H9 (cell line): ENCODE data around the gene ACAP2. TPM values are rescaled to one million over a fixed set of nuclear protein-coding genes. Genes with fewer than 3 reads are reported as not detected.

Experiments used
- DNase-seq: peaks from one replicate; pipeline ENCODE4 v3.0.0-alpha.2; 2017
- H2AFZ ChIP-seq: one replicate; pipeline ENCODE4 v1.6.1; 2013; ENCODE audit warnings: mild to moderate bottlenecking, low read length, control low read depth, moderate library complexity
- H2AK5ac ChIP-seq: 2 replicates; pipeline ENCODE4 v1.6.1; 2013; ENCODE audit warnings: low read length, control low read depth, mixed read lengths; ENCODE audit not compliant: insufficient read length
- H2BK120ac ChIP-seq: one replicate; pipeline ENCODE4 v1.6.1; 2013; ENCODE audit warnings: low read depth, mild to moderate bottlenecking, low read length, control low read depth, inconsistent platforms; ENCODE audit not compliant: poor library complexity, severe bottlenecking
- H2BK12ac ChIP-seq: 2 replicates; pipeline ENCODE4 v1.6.1; 2013; ENCODE audit warnings: low read length, control low read depth, mixed read lengths, low read depth; ENCODE audit not compliant: insufficient read length
- H2BK15ac ChIP-seq: 2 replicates; pipeline ENCODE4 v1.6.1; 2013; ENCODE audit warnings: low read depth, low read length, control low read depth
- H2BK20ac ChIP-seq: one replicate; pipeline ENCODE4 v1.6.1; 2013; ENCODE audit warnings: low read depth, mild to moderate bottlenecking, low read length, control low read depth, inconsistent platforms; ENCODE audit not compliant: poor library complexity, severe bottlenecking
- H2BK5ac ChIP-seq: 2 replicates; pipeline ENCODE4 v1.6.1; 2013; ENCODE audit warnings: low read length, control low read depth, mixed read lengths; ENCODE audit not compliant: insufficient read length
- H3K14ac ChIP-seq: 2 replicates; pipeline ENCODE4 v1.6.1; 2013; ENCODE audit warnings: low read length, control low read depth; ENCODE audit not compliant: insufficient read depth
- H3K18ac ChIP-seq: 2 replicates; pipeline ENCODE4 v1.6.1; 2013; ENCODE audit warnings: low read depth, mild to moderate bottlenecking, mixed read lengths, low read length, control low read depth; ENCODE audit not compliant: insufficient read length
- H3K23ac ChIP-seq: 2 replicates; pipeline ENCODE4 v1.6.1; 2013; ENCODE audit warnings: low read length, control low read depth, mixed read lengths, low read depth; ENCODE audit not compliant: insufficient read length
- H3K23me2 ChIP-seq: 2 replicates; pipeline ENCODE4 v1.6.1; 2013; ENCODE audit warnings: low read depth, mild to moderate bottlenecking, mixed read lengths, low read length, control low read depth; ENCODE audit not compliant: insufficient read length, poor library complexity, severe bottlenecking
- H3K27ac ChIP-seq: 2 replicates; pipeline ENCODE4 v1.5.1; 2013; ENCODE audit warnings: low read length, control low read depth, mixed read lengths, low read depth; ENCODE audit not compliant: insufficient read length
- H3K27me3 ChIP-seq: 2 replicates; pipeline ENCODE4 v1.6.1; 2013; ENCODE audit warnings: low read length, control low read depth, inconsistent platforms; ENCODE audit not compliant: insufficient read depth
- H3K4ac ChIP-seq: 2 replicates; pipeline ENCODE4 v1.6.1; 2013; ENCODE audit warnings: low read depth, mild to moderate bottlenecking, control low read depth, inconsistent platforms, low read length, moderate library complexity
- H3K4me1 ChIP-seq: 2 replicates; pipeline ENCODE4 v1.6.1; 2013; ENCODE audit warnings: low read length, control low read depth, inconsistent platforms; ENCODE audit not compliant: insufficient read depth
- H3K4me2 ChIP-seq: 2 replicates; pipeline ENCODE4 v1.6.1; 2013; ENCODE audit warnings: low read length, control low read depth, mixed read lengths; ENCODE audit not compliant: insufficient read length, insufficient read depth
- H3K56ac ChIP-seq: 2 replicates; pipeline ENCODE4 v1.6.1; 2013; ENCODE audit warnings: low read depth, mild to moderate bottlenecking, mixed read lengths, low read length, control low read depth; ENCODE audit not compliant: insufficient read length
- H3K79me1 ChIP-seq: 2 replicates; pipeline ENCODE4 v1.6.1; 2013; ENCODE audit warnings: low read depth, mild to moderate bottlenecking, moderate library complexity, low read length, control low read depth, inconsistent platforms; ENCODE audit not compliant: insufficient read depth, poor library complexity, severe bottlenecking
- H3K79me2 ChIP-seq: 2 replicates; pipeline ENCODE4 v1.6.1; 2013; ENCODE audit warnings: low read length, control low read depth, inconsistent platforms; ENCODE audit not compliant: insufficient read depth
- H3K9ac ChIP-seq: 2 replicates; pipeline ENCODE4 v1.6.1; 2013; ENCODE audit warnings: low read length, control low read depth, mixed read lengths; ENCODE audit not compliant: insufficient read length; ENCODE audit errors: extremely low read depth
- H3K9me3 ChIP-seq: one replicate; pipeline ENCODE4 v1.6.1; 2013; ENCODE audit warnings: low read depth, low read length, inconsistent platforms; ENCODE audit not compliant: control insufficient read depth
- H3T11ph ChIP-seq: one replicate; pipeline ENCODE4 v1.6.1; 2013; ENCODE audit warnings: mild to moderate bottlenecking, low read length, control low read depth, inconsistent platforms
- H4K20me1 ChIP-seq: one replicate; pipeline ENCODE4 v1.6.1; 2013; ENCODE audit not compliant: control insufficient read depth, insufficient read length, insufficient read depth
- H4K5ac ChIP-seq: 2 replicates; pipeline ENCODE4 v1.6.1; 2013; ENCODE audit warnings: low read depth, mild to moderate bottlenecking, mixed read lengths, low read length, control low read depth; ENCODE audit not compliant: insufficient read length
- H4K8ac ChIP-seq: replicated peaks from 2 replicates; pipeline ENCODE4 v1.6.1; 2013; ENCODE audit warnings: low read length, control low read depth, mixed read lengths, low read depth; ENCODE audit not compliant: insufficient read length
- H4K91ac ChIP-seq: 2 replicates; pipeline ENCODE4 v1.6.1; 2013; ENCODE audit warnings: low read depth, mild to moderate bottlenecking, moderate library complexity, mixed read lengths, low read length, control low read depth; ENCODE audit not compliant: insufficient read length
- H3K27ac Mint-ChIP-seq, 3 experiments: 2 replicates in 2 of 3; 3 replicates in 1 of 3; pipeline ENCODE4 v1.8.0; 2020 to 2021; ENCODE audit warnings: mixed read lengths in 3 of 3, mild to moderate bottlenecking in 1 of 3, moderate library complexity in 1 of 3
- H3K27me3 Mint-ChIP-seq: 2 replicates; pipeline ENCODE4 v1.8.0; 2021; ENCODE audit warnings: low read depth, mild to moderate bottlenecking, moderate library complexity, mixed read lengths
- H3K36me3 Mint-ChIP-seq, 3 experiments: 2 replicates in 2 of 3; 3 replicates in 1 of 3; pipeline ENCODE4 v1.8.0; 2020 to 2021; ENCODE audit warnings: low read depth in 3 of 3, mixed read lengths in 3 of 3; ENCODE audit not compliant: insufficient read depth in 1 of 3
- H3K4me1 Mint-ChIP-seq, 2 experiments: 2 replicates each; pipeline ENCODE4 v1.8.0; 2020; ENCODE audit warnings: mixed read lengths in 2 of 2
- H3K4me3 Mint-ChIP-seq, 2 experiments: 2 replicates in 1 of 2; 3 replicates in 1 of 2; pipeline ENCODE4 v1.8.0; 2020 to 2021; ENCODE audit warnings: mild to moderate bottlenecking in 2 of 2, mixed read lengths in 2 of 2, moderate library complexity in 1 of 2
- H3K9me3 Mint-ChIP-seq, 2 experiments: 2 replicates in 1 of 2; 3 replicates in 1 of 2; pipeline ENCODE4 v1.8.0; 2020; ENCODE audit warnings: mild to moderate bottlenecking in 2 of 2, mixed read lengths in 2 of 2, moderate library complexity in 1 of 2
- CTCF ChIP-seq: fragments of 200-600 bp; sonication (generic); conservative IDR thresholded peaks from 3 replicates; pipeline ENCODE4 v1.8.0; 2021; ENCODE audit warnings: antibody characterized with exemption, mild to moderate bottlenecking
- WGBS: extraction: QIAGEN DNeasy Blood & Tissue Kit; methylation state at CpG from one replicate; pipeline ENCODE4 v1.1.7; 2013; ENCODE audit warnings: missing lambda C conversion rate, low lambda C conversion rate, mixed read lengths; ENCODE audit not compliant: insufficient read length; ENCODE audit errors: extremely low coverage; 5-methylcytosine and 5-hydroxymethylcytosine counted together
- total RNA-seq: library from RNA; stranded (reverse); gene quantifications from 2 replicates; pipeline ENCODE4 v1.2.1, GENCODE V29; 2021

Gene ACAP2
- total RNA-seq, 1 experiment from 2014 or later = 30.8 TPM

GRCh38 chr3:195274259-195274966 lies 168.4 kb downstream of the ACAP2 start:
- Histone ChIP-seq H3K14ac (no peak overlapping the region), H4K5ac (no peak overlapping the region), H2BK15ac (no peak overlapping the region), H3K23me2 (peaks cover 12% of the 10 kb centered on the region), H2AK5ac (no peak overlapping the region), H2BK120ac (no peak overlapping the region), H4K91ac (no peak overlapping the region), H3K18ac (no peak overlapping the region), H3K4ac (no peak overlapping the region), H2BK12ac (no peak overlapping the region), H3K79me1 (no peaks in the 10 kb centered on the region), H3K9ac (no peak overlapping the region), H3K27ac (no peak overlapping the region), H3K27me3 (no peaks in the 10 kb centered on the region), H2AFZ (no peak overlapping the region), H2BK5ac (no peak overlapping the region), H3K79me2 (peaks cover 6% of the 10 kb centered on the region; the same call in 1 of the 2 replicates), H2BK20ac (no peak overlapping the region), H4K8ac (no peak overlapping the region), H4K20me1 (no peaks in the 10 kb centered on the region), H3K4me2 (no peak overlapping the region), H3K9me3 (no peaks in the 10 kb centered on the region), H3T11ph (no peak overlapping the region), H3K23ac (no peak overlapping the region), H3K56ac (no peak overlapping the region), H3K4me1 (peaks cover 3% of the 10 kb centered on the region; the same call in 1 of the 2 replicates)
- Mint-ChIP-seq H3K27me3 (no peaks in the 10 kb centered on the region), H3K27ac (no peak overlapping the region), H3K4me1 (peaks cover 10 to 12% of the 10 kb centered on the region in 2 experiments), H3K4me3 (no peak overlapping the region), H3K36me3 (peaks cover 0 to 4% (median 3%) of the 10 kb centered on the region in 3 experiments; a peak in 4 of 7 replicates), H3K9me3 (no peaks in the 10 kb centered on the region)
- no CpG with 5 or more reads among the region's 1 CpG for WGBS
- no peak for DNase-seq
- TF ChIP-seq CTCF = no peak
